B cell (primary cell): ENCODE data around the gene ATOSB.

Source experiments
- CTCF ChIP-seq: fragments of 200-600 bp; IDR thresholded peaks from one replicate; pipeline ENCODE4 v1.8.0; 2022; ENCODE audit warnings: antibody characterized with exemption, mild to moderate bottlenecking
- EZH2 ChIP-seq: IDR thresholded peaks from 2 replicates; pipeline ENCODE4 v1.6.1; 2012; ENCODE audit warnings: borderline replicate concordance, low read depth, mild to moderate bottlenecking, moderate library complexity, low read length; ENCODE audit not compliant: insufficient read depth, poor library complexity, severe bottlenecking

- TF ChIP-seq CTCF (no peak), EZH2 (no peak)
Measured at GRCh38 chr9:35135988-35136387, 20.3 kb upstream of the ATOSB start.
